WTC11 (cell line): Measurements from ENCODE around the gene ZNF808. TPM values are rescaled to one million over a fixed set of nuclear protein-coding genes. Genes with fewer than 3 reads are reported as not detected.
A peak's percentile ranks its signal among the peaks of the same experiment; 100 is the strongest.

Experiments
- ATF2 ChIP-seq: sonication (generic); formaldehyde crosslinking; IDR thresholded peaks from 2 replicates; pipeline ENCODE4 v1.8.1; 2022; ENCODE audit warnings: low read depth, missing genetic modification reagents, borderline replicate concordance
- CBFB ChIP-seq: sonication (generic); formaldehyde crosslinking; IDR thresholded peaks from 2 replicates; pipeline ENCODE4 v1.8.1; 2022; ENCODE audit warnings: mild to moderate bottlenecking, low read depth, missing genetic modification reagents
- CREB1 ChIP-seq: sonication (generic); formaldehyde crosslinking; IDR thresholded peaks from 2 replicates; pipeline ENCODE4 v1.8.0; 2023; ENCODE audit warnings: mild to moderate bottlenecking, missing genetic modification reagents
- ELF4 ChIP-seq: sonication (generic); formaldehyde crosslinking; IDR thresholded peaks from 2 replicates; pipeline ENCODE4 v1.8.1; 2022; ENCODE audit warnings: low read depth, mild to moderate bottlenecking, moderate library complexity, missing genetic modification reagents
- EMX1 ChIP-seq: fragments of 250-450 bp; sonication (Bioruptor Pico); IDR thresholded peaks from 2 replicates; pipeline ENCODE4 v1.8.0; 2021; ENCODE audit warnings: mild to moderate bottlenecking
- ERG ChIP-seq: fragments of 250-450 bp; sonication (Bioruptor Pico); IDR thresholded peaks from 2 replicates; pipeline ENCODE4 v1.8.0; 2021; ENCODE audit warnings: mild to moderate bottlenecking
- ETV6 ChIP-seq: sonication (generic); formaldehyde crosslinking; IDR thresholded peaks from 2 replicates; pipeline ENCODE4 v1.8.1; 2022; ENCODE audit warnings: mild to moderate bottlenecking, missing genetic modification reagents
- FOXJ3 ChIP-seq: sonication (generic); formaldehyde crosslinking; IDR thresholded peaks from 2 replicates; pipeline ENCODE4 v1.9.0; 2021; ENCODE audit warnings: missing genetic modification reagents, mild to moderate bottlenecking, borderline replicate concordance
- MXD4 ChIP-seq: fragments of 250-450 bp; sonication (Bioruptor Pico); IDR thresholded peaks from 2 replicates; pipeline ENCODE4 v1.8.0; 2021; ENCODE audit warnings: mild to moderate bottlenecking, moderate library complexity, borderline replicate concordance
- NR1H2 ChIP-seq: sonication (generic); formaldehyde crosslinking; IDR thresholded peaks from 2 replicates; pipeline ENCODE4 v1.9.0; 2021; ENCODE audit warnings: mild to moderate bottlenecking, moderate library complexity, missing genetic modification reagents
- PREB ChIP-seq: sonication (generic); formaldehyde crosslinking; IDR thresholded peaks from 2 replicates; pipeline ENCODE4 v1.8.1; 2022; ENCODE audit warnings: mild to moderate bottlenecking, missing genetic modification reagents, moderate library complexity, borderline replicate concordance
- SMAD4 ChIP-seq: sonication (generic); formaldehyde crosslinking; IDR thresholded peaks from 2 replicates; pipeline ENCODE4 v1.8.0; 2022; ENCODE audit warnings: mild to moderate bottlenecking, missing genetic modification reagents
- SOX15 ChIP-seq: fragments of 250-450 bp; sonication (Bioruptor Pico); IDR thresholded peaks from 2 replicates; pipeline ENCODE4 v1.9.0; 2021; ENCODE audit warnings: mild to moderate bottlenecking
- TCF7 ChIP-seq: sonication (generic); formaldehyde crosslinking; IDR thresholded peaks from 2 replicates; pipeline ENCODE4 v1.8.0; 2022; ENCODE audit warnings: mild to moderate bottlenecking, low read depth, missing genetic modification reagents, moderate library complexity
- ZBTB21 ChIP-seq: sonication (generic); formaldehyde crosslinking; IDR thresholded peaks from 2 replicates; pipeline ENCODE4 v1.8.1; 2023; ENCODE audit warnings: mild to moderate bottlenecking, missing genetic modification reagents, borderline replicate concordance
- ZNF281 ChIP-seq: sonication (generic); formaldehyde crosslinking; IDR thresholded peaks from 2 replicates; pipeline ENCODE4 v1.8.0; 2023; ENCODE audit warnings: mild to moderate bottlenecking, missing genetic modification reagents
- ZNF396 ChIP-seq: fragments of 250-450 bp; sonication (Bioruptor Pico); IDR thresholded peaks from 2 replicates; pipeline ENCODE4 v1.8.0; 2021; ENCODE audit warnings: mild to moderate bottlenecking, moderate library complexity, borderline replicate concordance
- total RNA-seq: library from RNA; stranded (reverse); gene quantifications from 3 replicates; pipeline ENCODE4 v1.2.3, GENCODE V29; 2021
- TF ChIP-seq, protein P1 (sequence below): sonication (generic); formaldehyde crosslinking; IDR thresholded peaks from 2 replicates; pipeline ENCODE4 v1.8.1; 2023; ENCODE audit warnings: mild to moderate bottlenecking, moderate library complexity, missing genetic modification reagents
- TF ChIP-seq, protein P2 (sequence below): fragments of 250-450 bp; sonication (Bioruptor Pico); IDR thresholded peaks from 2 replicates; pipeline ENCODE4 v1.9.0; 2021; ENCODE audit warnings: mild to moderate bottlenecking, borderline replicate concordance
- TF ChIP-seq, protein P3 (sequence below): sonication (generic); formaldehyde crosslinking; IDR thresholded peaks from 2 replicates; pipeline ENCODE4 v1.8.0; 2022; ENCODE audit warnings: mild to moderate bottlenecking, missing genetic modification reagents
- TF ChIP-seq, protein P4 (sequence below): sonication (generic); formaldehyde crosslinking; IDR thresholded peaks from 2 replicates; pipeline ENCODE4 v1.8.1; 2023; ENCODE audit warnings: mild to moderate bottlenecking, missing genetic modification reagents, moderate library complexity
- TF ChIP-seq, protein P5 (sequence below): sonication (generic); formaldehyde crosslinking; conservative IDR thresholded peaks from 2 replicates; pipeline ENCODE4 v1.8.1; 2022; ENCODE audit warnings: mild to moderate bottlenecking, missing genetic modification reagents
- TF ChIP-seq, protein P6 (sequence below): sonication (generic); formaldehyde crosslinking; IDR thresholded peaks from 2 replicates; pipeline ENCODE4 v1.8.0; 2022; ENCODE audit warnings: mild to moderate bottlenecking, missing genetic modification reagents

Gene ZNF808
- total RNA-seq, 1 experiment from 2014 or later, result 59.2 TPM

DNA sequence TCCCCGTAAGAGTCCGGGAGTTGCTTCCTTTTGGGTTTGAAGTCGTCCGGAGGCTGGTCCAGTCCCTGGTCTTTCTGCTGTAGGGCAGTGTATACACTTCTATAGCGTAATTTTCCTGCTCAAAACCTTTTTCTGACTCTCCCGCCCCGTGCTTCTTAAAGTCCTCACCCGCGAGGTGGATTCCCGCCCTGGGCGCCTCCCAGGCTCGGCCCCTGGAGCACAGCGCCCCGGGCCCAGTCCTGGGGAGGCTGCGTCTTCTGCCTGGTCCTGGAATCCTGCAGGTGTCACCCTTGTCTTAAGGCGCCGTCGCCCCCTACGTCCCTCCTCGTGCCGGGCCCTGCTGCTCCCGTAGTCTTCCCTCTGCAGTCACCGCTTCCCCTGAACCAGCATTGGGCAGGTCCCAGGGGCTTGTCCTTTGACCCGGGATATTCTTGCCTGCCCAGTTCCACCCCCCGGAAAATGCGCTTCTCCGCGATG is 34.4 kb upstream of the ZNF808 start (continued):
- TF ChIP-seq PREB (CRISPR knock-in tag) (no peak), TCF7 (no peak), ETV6 (CRISPR knock-in tag) (0 out of 2 replicates have a peak, but pooled peaks have one; percentile 35), ELF4 (no peak), NR1H2 (CRISPR knock-in tag) (no peak), ERG (CRISPR knock-in tag) (no peak), ATF2 (CRISPR knock-in tag) (no peak), SOX15 (CRISPR knock-in tag) (no peak), CREB1 (CRISPR knock-in tag) (no peak), MXD4 (CRISPR knock-in tag) (no peak), FOXJ3 (CRISPR knock-in tag) (no peak), EMX1 (CRISPR knock-in tag) (no peak), ZBTB21 (CRISPR knock-in tag) (no peak), CBFB (CRISPR knock-in tag) (no peak), ZNF396 (CRISPR knock-in tag) (no peak), SMAD4 (CRISPR knock-in tag) (no peak), ZNF281 (CRISPR knock-in tag) (0 out of 2 replicates have a peak, but pooled peaks have one; percentile 28)
- TF ChIP-seq, protein P1, sequence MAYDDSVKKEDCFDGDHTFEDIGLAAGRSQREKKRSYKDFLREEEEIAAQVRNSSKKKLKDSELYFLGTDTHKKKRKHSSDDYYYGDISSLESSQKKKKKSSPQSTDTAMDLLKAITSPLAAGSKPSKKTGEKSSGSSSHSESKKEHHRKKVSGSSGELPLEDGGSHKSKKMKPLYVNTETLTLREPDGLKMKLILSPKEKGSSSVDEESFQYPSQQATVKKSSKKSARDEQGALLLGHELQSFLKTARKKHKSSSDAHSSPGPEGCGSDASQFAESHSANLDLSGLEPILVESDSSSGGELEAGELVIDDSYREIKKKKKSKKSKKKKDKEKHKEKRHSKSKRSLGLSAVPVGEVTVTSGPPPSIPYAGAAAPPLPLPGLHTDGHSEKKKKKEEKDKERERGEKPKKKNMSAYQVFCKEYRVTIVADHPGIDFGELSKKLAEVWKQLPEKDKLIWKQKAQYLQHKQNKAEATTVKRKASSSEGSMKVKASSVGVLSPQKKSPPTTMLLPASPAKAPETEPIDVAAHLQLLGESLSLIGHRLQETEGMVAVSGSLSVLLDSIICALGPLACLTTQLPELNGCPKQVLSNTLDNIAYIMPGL, result peak; percentile 65; the same call in 1 of the 2 replicates
- TF ChIP-seq, protein P2, sequence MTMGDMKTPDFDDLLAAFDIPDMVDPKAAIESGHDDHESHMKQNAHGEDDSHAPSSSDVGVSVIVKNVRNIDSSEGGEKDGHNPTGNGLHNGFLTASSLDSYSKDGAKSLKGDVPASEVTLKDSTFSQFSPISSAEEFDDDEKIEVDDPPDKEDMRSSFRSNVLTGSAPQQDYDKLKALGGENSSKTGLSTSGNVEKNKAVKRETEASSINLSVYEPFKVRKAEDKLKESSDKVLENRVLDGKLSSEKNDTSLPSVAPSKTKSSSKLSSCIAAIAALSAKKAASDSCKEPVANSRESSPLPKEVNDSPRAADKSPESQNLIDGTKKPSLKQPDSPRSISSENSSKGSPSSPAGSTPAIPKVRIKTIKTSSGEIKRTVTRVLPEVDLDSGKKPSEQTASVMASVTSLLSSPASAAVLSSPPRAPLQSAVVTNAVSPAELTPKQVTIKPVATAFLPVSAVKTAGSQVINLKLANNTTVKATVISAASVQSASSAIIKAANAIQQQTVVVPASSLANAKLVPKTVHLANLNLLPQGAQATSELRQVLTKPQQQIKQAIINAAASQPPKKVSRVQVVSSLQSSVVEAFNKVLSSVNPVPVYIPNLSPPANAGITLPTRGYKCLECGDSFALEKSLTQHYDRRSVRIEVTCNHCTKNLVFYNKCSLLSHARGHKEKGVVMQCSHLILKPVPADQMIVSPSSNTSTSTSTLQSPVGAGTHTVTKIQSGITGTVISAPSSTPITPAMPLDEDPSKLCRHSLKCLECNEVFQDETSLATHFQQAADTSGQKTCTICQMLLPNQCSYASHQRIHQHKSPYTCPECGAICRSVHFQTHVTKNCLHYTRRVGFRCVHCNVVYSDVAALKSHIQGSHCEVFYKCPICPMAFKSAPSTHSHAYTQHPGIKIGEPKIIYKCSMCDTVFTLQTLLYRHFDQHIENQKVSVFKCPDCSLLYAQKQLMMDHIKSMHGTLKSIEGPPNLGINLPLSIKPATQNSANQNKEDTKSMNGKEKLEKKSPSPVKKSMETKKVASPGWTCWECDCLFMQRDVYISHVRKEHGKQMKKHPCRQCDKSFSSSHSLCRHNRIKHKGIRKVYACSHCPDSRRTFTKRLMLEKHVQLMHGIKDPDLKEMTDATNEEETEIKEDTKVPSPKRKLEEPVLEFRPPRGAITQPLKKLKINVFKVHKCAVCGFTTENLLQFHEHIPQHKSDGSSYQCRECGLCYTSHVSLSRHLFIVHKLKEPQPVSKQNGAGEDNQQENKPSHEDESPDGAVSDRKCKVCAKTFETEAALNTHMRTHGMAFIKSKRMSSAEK (CRISPR knock-in tag), result no peak
- TF ChIP-seq, protein P3, sequence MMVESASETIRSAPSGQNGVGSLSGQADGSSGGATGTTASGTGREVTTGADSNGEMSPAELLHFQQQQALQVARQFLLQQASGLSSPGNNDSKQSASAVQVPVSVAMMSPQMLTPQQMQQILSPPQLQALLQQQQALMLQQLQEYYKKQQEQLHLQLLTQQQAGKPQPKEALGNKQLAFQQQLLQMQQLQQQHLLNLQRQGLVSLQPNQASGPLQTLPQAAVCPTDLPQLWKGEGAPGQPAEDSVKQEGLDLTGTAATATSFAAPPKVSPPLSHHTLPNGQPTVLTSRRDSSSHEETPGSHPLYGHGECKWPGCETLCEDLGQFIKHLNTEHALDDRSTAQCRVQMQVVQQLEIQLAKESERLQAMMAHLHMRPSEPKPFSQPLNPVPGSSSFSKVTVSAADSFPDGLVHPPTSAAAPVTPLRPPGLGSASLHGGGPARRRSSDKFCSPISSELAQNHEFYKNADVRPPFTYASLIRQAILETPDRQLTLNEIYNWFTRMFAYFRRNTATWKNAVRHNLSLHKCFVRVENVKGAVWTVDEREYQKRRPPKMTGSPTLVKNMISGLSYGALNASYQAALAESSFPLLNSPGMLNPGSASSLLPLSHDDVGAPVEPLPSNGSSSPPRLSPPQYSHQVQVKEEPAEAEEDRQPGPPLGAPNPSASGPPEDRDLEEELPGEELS (CRISPR knock-in tag), result no peak
- TF ChIP-seq, protein P4, sequence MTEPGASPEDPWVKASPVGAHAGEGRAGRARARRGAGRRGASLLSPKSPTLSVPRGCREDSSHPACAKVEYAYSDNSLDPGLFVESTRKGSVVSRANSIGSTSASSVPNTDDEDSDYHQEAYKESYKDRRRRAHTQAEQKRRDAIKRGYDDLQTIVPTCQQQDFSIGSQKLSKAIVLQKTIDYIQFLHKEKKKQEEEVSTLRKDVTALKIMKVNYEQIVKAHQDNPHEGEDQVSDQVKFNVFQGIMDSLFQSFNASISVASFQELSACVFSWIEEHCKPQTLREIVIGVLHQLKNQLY (CRISPR knock-in tag), result no peak
- TF ChIP-seq, protein P5, sequence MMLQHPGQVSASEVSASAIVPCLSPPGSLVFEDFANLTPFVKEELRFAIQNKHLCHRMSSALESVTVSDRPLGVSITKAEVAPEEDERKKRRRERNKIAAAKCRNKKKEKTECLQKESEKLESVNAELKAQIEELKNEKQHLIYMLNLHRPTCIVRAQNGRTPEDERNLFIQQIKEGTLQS (CRISPR knock-in tag), result no peak
- TF ChIP-seq, protein P6, sequence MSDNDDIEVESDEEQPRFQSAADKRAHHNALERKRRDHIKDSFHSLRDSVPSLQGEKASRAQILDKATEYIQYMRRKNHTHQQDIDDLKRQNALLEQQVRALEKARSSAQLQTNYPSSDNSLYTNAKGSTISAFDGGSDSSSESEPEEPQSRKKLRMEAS (CRISPR knock-in tag), result peak; percentile 91
